Measurements from ENCODE around the gene DCLRE1C.
"Not testable (repeated sequence)": the region's sequence is repeated elsewhere in the genome, so short reads cannot be mapped to it uniquely, and the experiment has no call there.

The DCLRE1C gene

DNA sequence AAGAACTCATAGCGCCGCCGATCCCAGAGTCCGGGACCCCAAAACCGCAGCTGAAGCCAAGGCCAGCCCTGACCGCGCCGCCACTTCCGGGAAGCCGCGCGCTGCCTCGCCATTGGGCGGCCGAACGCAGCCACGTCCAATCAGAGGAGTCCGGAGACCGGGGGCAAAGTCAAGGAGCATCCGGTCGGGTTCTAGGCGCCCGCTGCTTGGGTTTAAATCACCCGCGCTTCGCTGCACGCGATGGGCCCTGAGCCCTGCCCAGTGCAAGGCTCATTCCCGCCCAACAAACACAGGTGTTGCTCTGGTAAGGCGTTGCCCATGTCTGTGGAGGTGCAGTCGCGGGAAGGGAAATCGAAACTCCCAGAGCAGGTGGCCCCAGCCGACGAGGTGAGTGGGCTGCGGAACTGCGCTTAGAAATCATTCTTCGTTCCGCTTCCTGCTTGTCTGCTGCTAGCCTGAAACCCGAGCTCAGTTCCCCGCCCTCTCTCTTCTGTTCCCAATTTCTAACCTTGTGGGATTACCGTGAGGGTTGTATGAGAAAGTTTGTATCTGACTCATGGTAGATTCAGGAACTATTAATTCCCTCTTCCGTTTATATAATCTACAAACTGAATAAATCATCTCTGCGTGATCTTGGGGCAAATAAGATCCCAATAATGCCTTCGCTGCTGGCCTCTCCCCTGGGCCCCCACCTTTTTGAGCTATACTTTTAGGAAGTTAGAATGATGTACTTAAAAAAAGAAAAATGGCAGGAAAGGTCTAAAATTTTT, at the start of gene DCLRE1C:
Gene DCLRE1C (minus strand): TSS at position 96 of the 770 bp plus-strand sequence. CDS start 86 bp downstream, at position 10.
- peak within 1 kb of the TSS; percentile 83 for H3K4me3 ChIP-seq (ENCODE audit: low read depth, low read length)
- no peak for TF ChIP-seq CTCF (IDR thresholded peaks at IDR 0.05; ENCODE audit: low read depth, low read length)

- no peak overlapping the region for H3K4me3 ChIP-seq (ENCODE audit: low read depth, low read length)
- no peak for TF ChIP-seq CTCF (IDR thresholded peaks at IDR 0.05; ENCODE audit: low read depth, low read length)
These were observed 42.2 kb upstream of the DCLRE1C start for GRCh38 chr10:14995964-14996565.

DNA sequence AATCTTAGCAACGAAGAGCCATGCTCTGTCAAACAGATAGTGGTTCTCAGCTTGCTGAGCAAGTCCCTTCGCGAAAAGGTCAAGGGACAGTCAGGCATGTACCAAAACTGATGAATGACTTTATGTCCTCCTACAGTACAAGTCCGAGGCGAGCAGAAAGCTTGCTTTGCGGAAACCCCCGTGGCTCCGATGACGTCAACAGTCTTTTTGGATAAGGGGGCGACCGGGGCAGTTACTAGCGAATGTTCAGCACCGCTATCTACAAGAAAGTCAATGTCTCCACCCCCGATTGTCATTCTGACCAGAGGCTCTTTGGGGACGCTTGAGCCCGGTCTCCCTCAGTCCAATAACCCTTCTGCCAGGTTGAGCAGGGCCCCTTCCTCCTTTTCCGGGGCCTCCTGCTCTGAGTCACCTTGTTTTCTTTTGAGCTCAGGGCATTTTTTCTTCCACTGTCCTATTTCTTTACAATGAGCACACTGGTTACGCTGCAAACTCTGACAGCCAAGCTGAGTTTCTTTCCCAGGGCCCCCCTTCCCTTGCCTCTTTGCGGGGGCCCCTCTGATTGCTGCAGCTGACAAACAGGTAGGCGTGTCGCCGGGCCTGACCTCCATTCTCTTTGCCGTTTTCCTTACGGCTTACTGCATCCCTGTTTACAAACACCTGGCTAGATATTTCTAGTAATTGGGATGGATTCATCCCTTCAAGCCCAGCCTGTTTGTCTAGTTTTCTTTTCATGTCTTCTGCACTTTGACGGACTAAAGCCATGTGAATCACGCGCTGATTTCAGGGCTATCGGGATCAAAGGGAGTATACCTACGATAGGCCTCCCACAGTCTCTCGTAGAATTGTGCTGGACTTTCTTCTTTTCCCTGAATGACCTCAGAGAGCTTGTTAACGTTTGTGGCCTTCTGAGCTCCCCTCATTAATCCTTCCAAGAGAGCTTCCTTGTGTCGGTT, 39.9 kb upstream of the DCLRE1C start:
- H3K4me3 ChIP-seq (ENCODE audit: low read depth, low read length) = not testable (repeated sequence)

- H3K4me3 ChIP-seq (ENCODE audit: low read depth, low read length) = not testable (repeated sequence)
These were observed 38.4 kb upstream of the DCLRE1C start for GRCh38 chr10:14992336-14992735.

DNA sequence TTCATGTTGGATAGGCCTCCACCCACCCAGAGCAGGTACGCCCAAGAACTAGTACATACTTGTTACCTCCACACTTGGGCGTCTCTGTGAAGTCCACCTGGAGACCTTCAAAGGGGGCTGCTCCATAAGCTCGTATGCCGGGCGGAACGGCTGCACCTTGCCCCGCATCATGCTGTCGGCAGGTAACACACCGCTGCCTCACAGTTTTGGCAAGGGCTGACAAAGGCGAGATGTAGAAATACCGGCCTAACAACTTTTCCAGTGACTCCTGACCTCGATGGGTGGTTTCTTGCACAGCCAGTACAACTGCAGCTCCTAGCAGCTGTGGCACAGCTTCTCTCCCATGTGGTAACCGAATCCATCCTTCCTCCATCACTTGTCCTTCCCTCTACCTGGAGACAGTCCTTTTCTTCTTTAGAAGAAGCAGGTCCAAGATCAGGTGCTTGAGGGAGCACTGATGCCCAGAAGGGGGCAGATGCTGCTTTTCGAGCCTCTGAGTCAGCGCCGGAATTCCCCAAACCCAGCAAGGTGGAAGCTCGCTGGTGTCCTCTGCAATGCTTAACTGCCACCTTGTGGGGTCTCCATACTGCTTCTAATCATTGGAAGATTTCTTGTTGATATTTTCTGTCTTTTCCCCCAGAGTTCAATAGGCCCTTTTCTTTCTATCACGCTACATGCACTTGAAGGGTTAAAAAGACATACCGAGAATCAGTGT, 37.3 kb upstream of the DCLRE1C start:
- H3K4me3 ChIP-seq (ENCODE audit: low read depth, low read length) = not testable (repeated sequence)

DNA sequence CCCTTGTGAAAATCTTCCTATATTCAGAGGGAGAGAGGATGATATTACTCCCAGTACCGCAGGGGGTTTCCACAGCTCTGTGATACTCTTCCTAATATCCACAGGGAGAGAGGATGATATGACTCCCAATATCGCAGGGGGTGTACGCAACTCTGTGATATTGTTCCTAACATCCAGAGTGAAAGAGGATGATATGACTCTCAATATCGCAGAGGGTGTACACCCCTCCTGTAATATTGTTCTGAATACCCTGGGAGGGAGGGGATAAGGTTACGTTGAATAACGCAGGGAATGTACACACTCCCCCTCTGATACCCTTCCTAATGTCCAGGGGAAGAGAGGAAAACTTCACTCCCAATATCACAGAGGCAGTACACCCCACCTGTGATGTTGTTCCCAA, 35.7 kb upstream of the DCLRE1C start:
- H3K4me3 ChIP-seq (ENCODE audit: low read depth, low read length) = not testable (repeated sequence)

- H3K4me3 ChIP-seq (ENCODE audit: low read depth, low read length) = no peak overlapping the region
- no peak for TF ChIP-seq CTCF (IDR thresholded peaks at IDR 0.05; ENCODE audit: low read depth, low read length)
These were observed 28.8 kb upstream of the DCLRE1C start for GRCh38 chr10:14982744-14983143.

DNA sequence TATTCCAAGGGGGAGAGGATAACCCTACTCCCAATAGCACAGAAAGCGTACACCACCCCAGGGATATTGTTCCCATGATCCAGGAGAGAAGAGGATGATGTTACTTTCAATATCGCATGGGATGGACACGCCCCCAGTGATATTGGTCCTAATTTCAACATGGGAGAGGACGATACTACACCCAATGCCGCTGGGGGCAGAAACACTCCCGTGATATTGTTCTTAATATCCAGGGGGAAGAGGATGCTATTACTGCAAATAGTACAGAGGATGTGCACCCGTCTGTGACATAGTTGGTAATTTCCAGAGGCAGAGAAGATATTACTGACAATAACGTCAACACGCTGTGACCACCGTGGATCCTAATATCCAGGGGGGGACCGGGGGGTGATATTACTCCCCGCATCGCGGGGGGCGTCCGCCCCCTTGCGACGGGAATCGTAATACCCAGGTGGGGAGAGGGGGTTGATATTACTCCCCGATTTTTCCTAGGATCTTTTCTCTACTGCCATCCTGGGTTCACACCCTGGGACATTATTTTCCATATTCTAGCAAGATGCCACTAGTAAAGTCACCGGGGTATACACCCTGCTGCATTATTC, 21.9 kb upstream of the DCLRE1C start:
- no peak overlapping the region for H3K4me3 ChIP-seq (ENCODE audit: low read depth, low read length)
- TF ChIP-seq CTCF (IDR thresholded peaks at IDR 0.05; ENCODE audit: low read depth, low read length) = no peak

DNA sequence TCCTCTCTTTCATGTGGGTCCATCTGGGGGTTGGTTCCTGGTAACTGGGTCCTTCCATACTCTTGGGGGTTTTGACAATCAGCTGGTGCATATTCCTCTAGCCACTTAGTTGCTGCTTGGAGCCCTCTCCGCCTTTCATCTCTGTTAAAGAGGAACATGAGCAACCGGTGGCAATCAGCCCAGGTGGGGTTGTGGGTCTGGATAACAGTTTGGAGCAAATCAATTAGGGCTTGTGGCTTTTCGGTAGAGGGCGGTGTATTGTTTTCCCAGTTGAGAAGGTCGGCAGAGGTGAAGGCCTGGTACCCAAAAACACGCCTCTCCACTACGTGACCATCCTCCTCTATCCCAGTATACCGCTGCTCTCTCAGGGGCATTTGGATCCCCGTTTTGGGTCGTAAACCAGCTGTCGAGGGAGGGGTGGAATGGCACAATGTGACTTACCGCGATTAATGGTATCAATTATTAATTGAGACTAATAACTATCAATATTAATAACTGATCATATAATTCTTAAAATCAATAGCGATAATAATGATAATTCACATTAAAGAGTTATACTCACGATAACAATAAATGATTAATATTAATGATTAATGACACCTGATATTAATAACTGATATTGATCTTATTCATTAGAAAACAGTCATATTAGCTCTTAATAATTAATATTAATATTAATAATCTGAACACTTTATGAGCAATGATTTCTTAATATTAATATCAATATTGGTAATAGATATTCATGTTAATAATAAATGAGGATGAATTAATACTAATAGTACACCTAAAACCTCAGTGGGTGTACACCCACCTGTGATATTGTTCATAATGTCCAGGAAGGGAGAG, 20.5 kb upstream of the DCLRE1C start:
- H3K4me3 ChIP-seq (ENCODE audit: low read depth, low read length) = not testable (repeated sequence)

Data from WI38 (cell line).